CD1c-positive myeloid dendritic cell (primary cell): ENCODE data around the gene SMIM14.

Source experiments
- DNase-seq: peaks from one replicate; pipeline ENCODE4 v3.0.0-alpha.2; 2016; ENCODE audit errors: extremely low spot score

Gene SMIM14

GRCh38 chr4:39502019-39502663 lies 136.5 kb downstream of the SMIM14 start:
- DNase-seq = no peak

- DNase-seq = no peak
These were observed 140.0 kb downstream of the SMIM14 start for GRCh38 chr4:39498727-39499020.

- no peak for DNase-seq
These were observed 140.5 kb downstream of the SMIM14 start for GRCh38 chr4:39497909-39498726.
